T-cell (primary cell): ENCODE measurements around the gene XRCC3. TPM values are rescaled to one million over a fixed set of nuclear protein-coding genes. Genes with fewer than 3 reads are reported as not detected.

Source experiments
- ATAC-seq, 4 experiments: fragments of 200-7000 bp in 3 of 4; fragments of 150-1000 bp in 1 of 4; cut with Tn5 transposase; replicated peaks in 1 of 4; 1 replicate in 3 of 4; 2 replicates in 1 of 4; pipeline ENCODE4 v1.10.0; 2021; ENCODE audit warnings: moderate library complexity in 3 of 4, mild to moderate bottlenecking in 2 of 4, moderate number of reproducible peaks in 1 of 4
- CTCF ChIA-PET, 2 donors: fragments of 300-600 bp; sonication (Branson Sonifier 250); formaldehyde crosslinking; loops; one replicate each; lab custom pipeline; 2022; ENCODE audit warnings: antibody characterized with exemption in 2 of 2; lab: Charles Lee
- POLR2A ChIA-PET, 2 donors: fragments of 300-600 bp; sonication (Branson Sonifier 250); formaldehyde crosslinking; loops; one replicate each; lab custom pipeline; 2022; ENCODE audit warnings: antibody characterized with exemption in 2 of 2; lab: Charles Lee
- DNase-seq, 35 experiments: peaks; one replicate each; pipeline versions ENCODE4 v3.0.0 to v3.0.0-alpha.2; 2013 to 2023
- H3K27ac ChIP-seq: one replicate; pipeline ENCODE4 v1.5.1; 2013; ENCODE audit warnings: low read length
- H3K27me3 ChIP-seq, 2 experiments: replicated peaks in 1 of 2; 1 replicate in 1 of 2; 2 replicates in 1 of 2; pipeline versions ENCODE4 v1.6.1 to v1.7.0; 2013; ENCODE audit warnings: low read length in 1 of 2, mixed read lengths in 1 of 2; ENCODE audit not compliant: control insufficient read depth in 2 of 2, insufficient read depth in 2 of 2; ENCODE audit errors: extremely low read depth in 1 of 2
- H3K36me3 ChIP-seq, 2 donors: 1 replicate in 1 of 2; 2 replicates in 1 of 2; pipeline versions ENCODE4 v1.6.1 to v1.7.0; 2013; ENCODE audit warnings: low read length in 1 of 2; ENCODE audit not compliant: control insufficient read depth in 2 of 2, insufficient read depth in 1 of 2; ENCODE audit errors: extremely low read depth in 1 of 2
- H3K4me1 ChIP-seq, 2 experiments: 1 replicate in 1 of 2; 2 replicates in 1 of 2; pipeline versions ENCODE4 v1.6.1 to v1.7.0; 2013; ENCODE audit warnings: low read length in 2 of 2, mixed read lengths in 1 of 2; ENCODE audit not compliant: insufficient read depth in 2 of 2, control insufficient read depth in 1 of 2; ENCODE audit errors: extremely low read depth in 1 of 2
- H3K4me3 ChIP-seq, 2 donors: 1 replicate in 1 of 2; 2 replicates in 1 of 2; pipeline versions ENCODE4 v1.5.1 to v1.7.0; 2013; ENCODE audit warnings: mild to moderate bottlenecking in 2 of 2, low read length in 1 of 2, moderate library complexity in 1 of 2; ENCODE audit not compliant: control insufficient read depth in 1 of 2; ENCODE audit errors: extremely low read depth in 1 of 2
- H3K9me3 ChIP-seq: 2 replicates; pipeline ENCODE4 v1.7.0; 2013
- H3K27ac Mint-ChIP-seq, 2 donors: one replicate each; pipeline ENCODE4 v1.8.0; 2020 to 2021; ENCODE audit warnings: mild to moderate bottlenecking in 2 of 2, mixed read lengths in 2 of 2
- H3K27me3 Mint-ChIP-seq, 2 donors: one replicate each; pipeline ENCODE4 v1.8.0; 2021 to 2022; ENCODE audit warnings: mixed read lengths in 2 of 2
- H3K36me3 Mint-ChIP-seq: one replicate; pipeline ENCODE4 v1.8.0; 2021; ENCODE audit warnings: mixed read lengths
- H3K4me1 Mint-ChIP-seq, 3 donors: one replicate each; pipeline ENCODE4 v1.8.0; 2020 to 2022; ENCODE audit warnings: mixed read lengths in 3 of 3, mild to moderate bottlenecking in 1 of 3
- H3K4me3 Mint-ChIP-seq, 3 donors: one replicate each; pipeline ENCODE4 v1.8.0; 2020 to 2022; ENCODE audit warnings: mild to moderate bottlenecking in 3 of 3, mixed read lengths in 3 of 3, moderate library complexity in 3 of 3
- H3K9me3 Mint-ChIP-seq, 3 donors: one replicate each; pipeline ENCODE4 v1.8.0; 2020 to 2022; ENCODE audit warnings: mixed read lengths in 3 of 3
- WGBS: methylation state at CpG from one replicate; pipeline ENCODE4 v1.1.5; 2013; ENCODE audit warnings: missing lambda C conversion rate; ENCODE audit not compliant: insufficient coverage; 5-methylcytosine and 5-hydroxymethylcytosine counted together
- total RNA-seq, 35 experiments: library from RNA in 6 of 35; stranded (reverse) in 6 of 35; fragments of 120-200 nt in 1 of 35; gene quantifications; one replicate each; pipeline versions ENCODE4 v1.2.1 to v1.2.4 and lab custom pipeline; 2013 to 2026

XRCC3 gene
- total RNA-seq, 5 donors from 2014 or later (not counting 1 experiment from before 2014, with no cell fraction given) = 7.4 to 15.1 (median 12.9) TPM

DNA sequence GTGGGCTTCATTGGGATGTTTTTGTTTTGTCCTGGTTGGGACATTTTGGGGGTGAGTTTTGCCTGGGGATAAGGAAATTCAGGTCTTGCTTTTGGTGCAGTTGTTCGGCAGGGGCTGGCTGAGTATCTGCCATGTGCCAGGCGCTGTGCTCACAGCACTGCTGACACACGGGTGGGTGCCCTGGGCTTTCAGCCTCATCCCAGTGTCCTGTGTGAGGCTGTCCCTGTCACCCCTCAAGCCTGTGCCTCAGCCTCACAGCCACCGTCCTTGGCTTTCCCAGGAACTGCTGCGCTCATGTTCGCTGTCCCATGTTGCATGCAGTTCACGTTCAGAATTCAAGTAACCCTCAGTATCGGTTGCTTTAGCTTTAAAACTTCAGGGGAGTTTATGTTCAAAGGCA lies 24.9 kb downstream of the XRCC3 start:
- peaks cover 8 to 83% of the 10 kb centered on the region in 2 donors for H3K36me3 ChIP-seq
- ChIA-PET CTCF (interaction anchor here in 1 of 2 donors (0.5 kb wide), 1 partner anchor 225 kb away, joined by 4 read pairs; no protein-coding TSS in a partner anchor), POLR2A (no interaction called here)
- WGBS = 95% methylated on average over 7 of the region's 8 CpGs
- no peaks in the 10 kb centered on the region for H3K9me3 ChIP-seq
- no peak overlapping the region for H3K4me3 ChIP-seq
- ATAC-seq = no peak
- Mint-ChIP-seq H3K36me3 (peaks cover 16% of the 10 kb centered on the region), H3K27ac (no peak overlapping the region), H3K4me1 (peaks cover 0 to 3% (median 2%) of the 10 kb centered on the region in 3 donors), H3K9me3 (no peaks in the 10 kb centered on the region), H3K4me3 (no peak overlapping the region), H3K27me3 (no peaks in the 10 kb centered on the region)
- no peaks in the 10 kb centered on the region for H3K27me3 ChIP-seq
- H3K4me1 ChIP-seq = no peaks in the 10 kb centered on the region
- H3K27ac ChIP-seq = no peak overlapping the region
- no peak for DNase-seq

DNA sequence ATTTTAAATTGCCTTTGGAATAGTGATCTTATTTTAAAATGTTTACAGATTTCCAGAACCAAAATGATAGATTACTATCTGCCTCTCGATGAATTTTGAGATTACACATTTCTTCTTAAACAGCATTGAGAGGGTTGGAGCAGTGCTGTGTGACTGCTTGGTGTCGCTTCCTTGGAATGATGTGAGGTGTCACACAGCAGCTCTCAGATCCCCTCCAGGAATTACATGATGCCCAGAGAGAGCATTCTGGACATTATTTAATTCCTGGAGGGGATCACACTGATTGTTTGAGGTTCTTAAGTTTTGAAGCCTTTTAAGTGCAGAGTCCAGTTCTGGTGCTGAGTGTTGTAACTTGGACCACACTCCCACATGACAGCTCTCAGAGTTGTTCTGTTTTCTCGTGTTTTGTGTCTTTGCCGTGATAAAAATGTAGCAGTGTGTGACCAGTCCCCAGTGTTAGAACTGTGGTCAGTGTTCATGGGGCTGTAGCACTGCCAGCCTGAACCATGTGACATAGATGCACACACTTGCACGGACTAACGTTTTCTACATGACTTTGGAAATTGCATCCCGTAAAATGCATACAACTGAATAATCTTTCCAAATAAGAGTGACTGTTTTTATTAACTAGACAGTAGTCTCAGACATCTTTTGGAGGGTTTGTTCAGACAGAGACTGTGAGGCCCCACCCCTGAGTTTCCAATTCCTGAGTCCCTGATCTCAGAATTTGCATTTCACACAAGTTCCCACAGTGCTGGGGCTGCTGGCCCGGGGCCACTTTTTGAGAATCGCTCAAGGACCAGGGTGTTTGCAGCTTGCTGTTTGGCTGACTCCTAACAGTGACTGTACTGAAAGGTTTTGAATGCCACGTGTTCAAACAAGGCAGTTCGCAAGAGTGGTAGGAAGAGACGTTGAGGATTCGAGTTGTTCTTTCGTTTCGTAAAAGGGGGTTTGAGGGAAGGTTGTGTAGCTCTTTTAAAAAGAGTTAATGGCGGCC lies 26.0 kb downstream of the XRCC3 start:
- Mint-ChIP-seq H3K4me3 (no peak overlapping the region), H3K27ac (no peak overlapping the region), H3K36me3 (peaks cover 16% of the 10 kb centered on the region), H3K9me3 (no peaks in the 10 kb centered on the region), H3K27me3 (no peaks in the 10 kb centered on the region), H3K4me1 (peaks cover 0 to 3% (median 0%) of the 10 kb centered on the region in 3 donors)
- Histone ChIP-seq H3K4me3 (no peak overlapping the region), H3K27me3 (no peaks in the 10 kb centered on the region), H3K9me3 (no peaks in the 10 kb centered on the region), H3K36me3 (peaks cover 8 to 84% of the 10 kb centered on the region in 2 donors), H3K4me1 (no peaks in the 10 kb centered on the region), H3K27ac (no peak overlapping the region)
- DNase-seq = no peak
- ChIA-PET POLR2A (no interaction called here), CTCF (interaction anchor here (0.6 kb wide), 2 partner anchors 70 to 171 kb away, joined by 3 to 4 read pairs; no protein-coding TSS in a partner anchor)
- 98% methylated on average over 10 of the region's 16 CpGs for whole genome bisulfite sequencing
- ATAC-seq = no peak

DNA sequence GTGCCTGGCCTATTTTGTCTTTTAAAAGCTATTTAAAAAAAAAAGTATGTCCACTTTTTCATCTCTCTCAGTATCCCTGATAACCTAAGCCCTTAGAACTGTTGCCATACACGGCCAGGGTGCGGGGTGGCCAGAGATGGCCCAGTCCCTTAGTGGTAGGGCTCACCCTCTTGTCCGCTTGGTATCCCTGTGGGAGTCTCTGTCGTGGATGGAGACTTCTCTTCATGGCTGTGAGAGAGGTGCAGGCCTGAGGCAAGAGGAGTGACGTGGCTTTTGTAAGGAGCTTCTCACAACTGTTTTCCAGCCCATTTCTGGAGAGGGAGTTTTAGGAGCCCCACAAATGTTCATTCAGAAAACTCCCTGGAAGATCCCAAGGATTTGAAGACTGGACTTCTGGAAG lies 26.8 kb downstream of the XRCC3 start:
- no peaks in the 10 kb centered on the region for H3K4me1 ChIP-seq
- ChIA-PET POLR2A (no interaction called here), CTCF (interaction anchor here in 1 of 2 donors (0.6 kb wide), 1 partner anchor 172 kb away, joined by 3 read pairs; no protein-coding TSS in a partner anchor)
- H3K36me3 ChIP-seq = peaks cover 8 to 82% of the 10 kb centered on the region in 2 donors
- H3K27me3 ChIP-seq = no peaks in the 10 kb centered on the region
- Mint-ChIP-seq H3K9me3 (no peaks in the 10 kb centered on the region), H3K4me1 (peaks cover 0 to 3% (median 0%) of the 10 kb centered on the region in 3 donors), H3K27ac (no peak overlapping the region), H3K27me3 (no peaks in the 10 kb centered on the region), H3K36me3 (peaks cover 17% of the 10 kb centered on the region), H3K4me3 (no peak overlapping the region)
- no peak overlapping the region for H3K27ac ChIP-seq
- no peaks in the 10 kb centered on the region for H3K9me3 ChIP-seq
- H3K4me3 ChIP-seq = no peak overlapping the region
- WGBS = 96% methylated on average over 4 of the region's 5 CpGs
- ATAC-seq = no peak
- no peak for DNase-seq

DNA sequence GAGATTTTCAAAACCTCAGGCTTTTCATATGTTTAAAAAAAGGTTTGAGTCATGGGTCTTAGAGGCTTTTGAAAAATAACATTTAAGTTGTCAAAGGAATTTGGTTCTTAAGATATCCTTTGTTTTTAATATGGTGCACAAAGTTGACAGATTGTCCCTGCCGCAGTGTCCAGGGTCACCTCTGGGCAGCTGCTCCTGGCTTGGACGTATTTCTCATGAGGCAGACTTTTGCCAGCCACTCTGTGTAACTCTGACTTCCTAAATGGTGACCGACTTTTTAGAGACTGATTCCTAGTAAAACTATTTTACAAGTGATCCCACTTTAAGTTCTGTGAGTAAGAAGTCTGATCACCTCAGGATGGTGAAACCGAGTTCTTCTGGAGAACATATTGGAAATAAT lies 27.5 kb downstream of the XRCC3 start:
- no peak overlapping the region for H3K27ac Mint-ChIP-seq
- H3K9me3 ChIP-seq = no peaks in the 10 kb centered on the region
- no peak overlapping the region for H3K27ac ChIP-seq
- POLR2A ChIA-PET = no interaction called here
- H3K4me1 Mint-ChIP-seq = peaks cover 0 to 3% (median 0%) of the 10 kb centered on the region in 3 donors
- WGBS = 100% methylated on average over 1 of the region's 4 CpGs
- no peaks in the 10 kb centered on the region for H3K27me3 ChIP-seq
- H3K4me3 Mint-ChIP-seq = no peak overlapping the region
- H3K4me1 ChIP-seq = no peaks in the 10 kb centered on the region
- H3K27me3 Mint-ChIP-seq = no peaks in the 10 kb centered on the region
- no peak for ATAC-seq
- H3K9me3 Mint-ChIP-seq = no peaks in the 10 kb centered on the region
- H3K4me3 ChIP-seq = no peak overlapping the region
- CTCF ChIA-PET = no interaction called here
- peaks cover 8 to 82% of the 10 kb centered on the region in 2 donors for H3K36me3 ChIP-seq
- no peak for DNase-seq
- H3K36me3 Mint-ChIP-seq = peaks cover 24% of the 10 kb centered on the region

DNA sequence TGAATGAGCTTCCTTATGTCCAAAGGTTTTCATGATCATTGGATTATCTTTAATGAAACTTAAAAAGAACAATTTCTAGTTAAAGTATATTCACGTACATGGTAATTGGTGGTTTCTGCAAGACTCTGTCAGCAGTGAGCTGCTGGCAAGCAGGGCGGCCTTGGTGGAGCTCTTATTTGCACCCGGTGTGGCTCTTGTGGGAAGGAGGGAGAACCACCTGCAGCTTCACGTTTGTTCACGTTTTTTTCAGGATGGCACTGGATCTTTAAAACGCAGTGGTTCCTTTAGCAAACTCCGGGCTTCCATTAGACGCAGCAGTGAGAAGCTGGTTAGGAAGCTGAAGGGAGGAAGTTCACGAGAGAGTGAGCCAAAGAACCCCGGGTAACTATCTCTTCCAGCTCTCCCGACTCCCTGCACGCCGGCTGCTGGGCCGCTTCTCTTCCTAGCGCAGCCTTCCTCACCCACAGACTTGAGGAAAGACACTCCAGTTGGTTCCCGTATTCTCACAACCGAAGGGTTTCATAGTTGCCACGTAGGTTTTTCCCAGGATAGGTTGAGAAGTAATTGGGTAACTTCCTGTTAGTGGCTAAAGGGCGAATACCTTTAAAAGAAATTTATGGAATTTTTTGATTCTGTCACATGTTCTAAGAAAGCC lies 28.3 kb downstream of the XRCC3 start:
- Histone ChIP-seq H3K36me3 (peaks cover 8 to 76% of the 10 kb centered on the region in 2 donors), H3K27ac (no peak overlapping the region), H3K9me3 (no peaks in the 10 kb centered on the region), H3K4me1 (no peaks in the 10 kb centered on the region), H3K27me3 (no peaks in the 10 kb centered on the region), H3K4me3 (no peak overlapping the region)
- no peak for ATAC-seq
- H3K36me3 Mint-ChIP-seq = peaks cover 24% of the 10 kb centered on the region
- H3K4me3 Mint-ChIP-seq = no peak overlapping the region
- DNase-seq = no peak
- peaks cover 0 to 3% (median 0%) of the 10 kb centered on the region in 3 donors for H3K4me1 Mint-ChIP-seq
- H3K9me3 Mint-ChIP-seq = no peaks in the 10 kb centered on the region
- no peak overlapping the region for H3K27ac Mint-ChIP-seq
- CTCF ChIA-PET = no interaction called here
- WGBS = 93% methylated on average over 12 of the region's 19 CpGs
- no peaks in the 10 kb centered on the region for H3K27me3 Mint-ChIP-seq
- POLR2A ChIA-PET = no interaction called here
